ENCODE data around the gene HIC1.

Gene HIC1

GRCh38 chr17:2093349-2093748 is 38.4 kb downstream of the HIC1 start:
- intact Hi-C loops (cut with micrococcal nuclease) = no loop called here
- H3K4me1 Mint-ChIP-seq (ENCODE audit: low read depth) = peaks cover 33% of the 10 kb centered on the region
- H3K27me3 Mint-ChIP-seq = peaks cover 30% of the 10 kb centered on the region
- H3K4me3 Mint-ChIP-seq = no peak overlapping the region
- no peak overlapping the region for H3K27ac Mint-ChIP-seq
- H3K9me3 Mint-ChIP-seq = no peaks in the 10 kb centered on the region
- H3K36me3 Mint-ChIP-seq (ENCODE audit: low read depth) = peaks cover 24% of the 10 kb centered on the region

GRCh38 chr17:2094891-2095535 is 40.1 kb downstream of the HIC1 start:
- H3K9me3 Mint-ChIP-seq = no peaks in the 10 kb centered on the region
- H3K4me3 Mint-ChIP-seq = no peak overlapping the region
- intact Hi-C loops (cut with micrococcal nuclease) = no loop called here
- H3K27ac Mint-ChIP-seq = no peak overlapping the region
- H3K4me1 Mint-ChIP-seq (ENCODE audit: low read depth) = peaks cover 17% of the 10 kb centered on the region
- H3K36me3 Mint-ChIP-seq (ENCODE audit: low read depth) = peaks cover 20% of the 10 kb centered on the region
- peaks cover 26% of the 10 kb centered on the region for H3K27me3 Mint-ChIP-seq

- Mint-ChIP-seq H3K4me3 (no peak overlapping the region), H3K4me1 (ENCODE audit: low read depth) (peaks cover 12% of the 10 kb centered on the region), H3K36me3 (ENCODE audit: low read depth) (peaks cover 20% of the 10 kb centered on the region), H3K27me3 (peaks cover 22% of the 10 kb centered on the region), H3K27ac (no peak overlapping the region), H3K9me3 (no peaks in the 10 kb centered on the region)
- intact Hi-C loops (cut with micrococcal nuclease) = no loop called here
Observed at GRCh38 chr17:2095536-2095910, 40.6 kb downstream of the HIC1 start.

GRCh38 chr17:2101448-2102257 is 46.8 kb downstream of the HIC1 start:
- Mint-ChIP-seq H3K4me3 (no peak overlapping the region), H3K4me1 (ENCODE audit: low read depth) (peaks cover 12% of the 10 kb centered on the region)

GRCh38 chr17:2102931-2103809 is 48.3 kb downstream of the HIC1 start:
- Mint-ChIP-seq H3K4me3 (no peak overlapping the region), H3K36me3 (ENCODE audit: low read depth) (peaks cover 6% of the 10 kb centered on the region), H3K4me1 (ENCODE audit: low read depth) (peaks cover 17% of the 10 kb centered on the region), H3K27me3 (peaks cover 4% of the 10 kb centered on the region), H3K9me3 (no peaks in the 10 kb centered on the region), H3K27ac (no peak overlapping the region)
- intact Hi-C loops (cut with micrococcal nuclease) = no loop called here

More at GRCh38 chr17:2101448-2102257, 46.8 kb downstream of the HIC1 start:
- intact Hi-C loops (cut with micrococcal nuclease) = no loop called here
- H3K36me3 Mint-ChIP-seq (ENCODE audit: low read depth) = peaks cover 6% of the 10 kb centered on the region
- H3K9me3 Mint-ChIP-seq = no peaks in the 10 kb centered on the region
- peaks cover 4% of the 10 kb centered on the region for H3K27me3 Mint-ChIP-seq
- no peak overlapping the region for H3K27ac Mint-ChIP-seq

GRCh38 chr17:2105663-2106062 is 50.8 kb downstream of the HIC1 start:
- no peaks in the 10 kb centered on the region for H3K9me3 Mint-ChIP-seq
- no peak overlapping the region for H3K4me3 Mint-ChIP-seq
- H3K36me3 Mint-ChIP-seq (ENCODE audit: low read depth) = peaks cover 10% of the 10 kb centered on the region
- intact Hi-C loops (cut with micrococcal nuclease) = no loop called here
- H3K27me3 Mint-ChIP-seq = peaks cover 2% of the 10 kb centered on the region
- H3K4me1 Mint-ChIP-seq (ENCODE audit: low read depth) = peaks cover 17% of the 10 kb centered on the region
- H3K27ac Mint-ChIP-seq = no peak overlapping the region

- H3K9me3 Mint-ChIP-seq = no peaks in the 10 kb centered on the region
- no peak overlapping the region for H3K27ac Mint-ChIP-seq
- intact Hi-C loops (cut with micrococcal nuclease) = no loop called here
- peaks cover 10% of the 10 kb centered on the region for H3K36me3 Mint-ChIP-seq (ENCODE audit: low read depth)
- H3K4me3 Mint-ChIP-seq = no peak overlapping the region
- peaks cover 1% of the 10 kb centered on the region for H3K27me3 Mint-ChIP-seq
- peaks cover 11% of the 10 kb centered on the region for H3K4me1 Mint-ChIP-seq (ENCODE audit: low read depth)
Observed at GRCh38 chr17:2106308-2106955, 51.5 kb downstream of the HIC1 start.

GRCh38 chr17:2107050-2107449 is 52.1 kb downstream of the HIC1 start:
- peaks cover 5% of the 10 kb centered on the region for H3K4me1 Mint-ChIP-seq (ENCODE audit: low read depth)

GRCh38 chr17:2107506-2107905 is 52.6 kb downstream of the HIC1 start:
- Mint-ChIP-seq H3K4me3 (no peak overlapping the region), H3K9me3 (no peaks in the 10 kb centered on the region), H3K36me3 (ENCODE audit: low read depth) (peaks cover 10% of the 10 kb centered on the region), H3K27me3 (no peaks in the 10 kb centered on the region), H3K27ac (no peak overlapping the region), H3K4me1 (ENCODE audit: low read depth) (peaks cover 5% of the 10 kb centered on the region)
- intact Hi-C loops (cut with micrococcal nuclease) = no loop called here

More at GRCh38 chr17:2107050-2107449, 52.1 kb downstream of the HIC1 start:
- Mint-ChIP-seq H3K27ac (no peak overlapping the region), H3K4me3 (no peak overlapping the region), H3K9me3 (no peaks in the 10 kb centered on the region), H3K36me3 (ENCODE audit: low read depth) (peaks cover 10% of the 10 kb centered on the region), H3K27me3 (no peaks in the 10 kb centered on the region)
- intact Hi-C loops (cut with micrococcal nuclease) = no loop called here

GRCh38 chr17:2108170-2108569 is 53.3 kb downstream of the HIC1 start:
- Mint-ChIP-seq H3K27ac (no peak overlapping the region), H3K4me3 (no peak overlapping the region), H3K36me3 (ENCODE audit: low read depth) (peaks cover 10% of the 10 kb centered on the region), H3K9me3 (no peaks in the 10 kb centered on the region), H3K27me3 (no peaks in the 10 kb centered on the region), H3K4me1 (ENCODE audit: low read depth) (peaks cover 5% of the 10 kb centered on the region)
- intact Hi-C loops (cut with micrococcal nuclease) = no loop called here

GRCh38 chr17:2110436-2110835 is 55.5 kb downstream of the HIC1 start:
- Mint-ChIP-seq H3K27ac (no peak overlapping the region), H3K4me3 (no peak overlapping the region), H3K36me3 (ENCODE audit: low read depth) (peaks cover 4% of the 10 kb centered on the region), H3K27me3 (no peaks in the 10 kb centered on the region), H3K4me1 (ENCODE audit: low read depth) (peaks cover 5% of the 10 kb centered on the region), H3K9me3 (no peaks in the 10 kb centered on the region)
- intact Hi-C loops (cut with micrococcal nuclease) = no loop called here

- Mint-ChIP-seq H3K27ac (no peak overlapping the region), H3K36me3 (ENCODE audit: low read depth) (peaks cover 4% of the 10 kb centered on the region), H3K9me3 (no peaks in the 10 kb centered on the region), H3K27me3 (no peaks in the 10 kb centered on the region), H3K4me1 (ENCODE audit: low read depth) (peaks cover 8% of the 10 kb centered on the region), H3K4me3 (no peak overlapping the region)
- intact Hi-C loops (cut with micrococcal nuclease) = no loop called here
Observed at GRCh38 chr17:2111691-2112090, 56.8 kb downstream of the HIC1 start.

All from dendritic cell treated with granulocyte-macrophage colony-stimulating factor and Interleukin-4, amounts not matched to agents 40 ng/mL and 50 ng/mL, for 4 days (primary cell).